GM21515 (cell line): ENCODE results near the gene ZNF519.
"Not testable (repeated sequence)": the region's sequence is repeated elsewhere in the genome, so short reads cannot be mapped to it uniquely, and the experiment has no call there.

Source experiments
- ATAC-seq: cut with Tn5 transposase; IDR thresholded peaks from one replicate; pipeline ENCODE4 v1.9.1; 2021; ENCODE audit not compliant: unreplicated experiment

The ZNF519 gene

GRCh38 chr18:14132271-14132700, at the start of gene ZNF519:
Gene ZNF519, minus strand, starts transcription at chr18:14132435. Its CDS starts 158 bp downstream, at chr18:14132277.
- peak; percentile 100 for ATAC-seq

DNA sequence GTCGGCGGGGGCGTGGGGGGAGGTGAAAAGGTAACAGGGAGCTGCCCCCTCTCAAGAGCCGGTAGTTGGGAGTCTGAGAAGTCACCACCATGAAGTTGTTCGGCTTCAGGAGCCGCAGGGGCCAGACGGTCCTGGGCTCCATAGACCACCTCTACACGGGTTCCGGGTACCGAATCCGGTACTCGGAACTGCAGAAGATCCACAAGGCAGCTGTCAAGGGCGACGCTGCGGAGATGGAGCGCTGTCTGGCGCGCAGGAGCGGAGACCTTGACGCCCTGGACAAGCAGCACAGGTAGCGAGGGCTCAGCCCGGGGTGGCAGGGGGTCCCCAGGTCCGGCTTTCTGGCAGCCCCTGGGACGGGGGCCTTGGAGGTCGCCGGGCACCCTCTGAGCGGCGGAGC, 47.1 kb upstream of the ZNF519 start:
- no peak for ATAC-seq

DNA sequence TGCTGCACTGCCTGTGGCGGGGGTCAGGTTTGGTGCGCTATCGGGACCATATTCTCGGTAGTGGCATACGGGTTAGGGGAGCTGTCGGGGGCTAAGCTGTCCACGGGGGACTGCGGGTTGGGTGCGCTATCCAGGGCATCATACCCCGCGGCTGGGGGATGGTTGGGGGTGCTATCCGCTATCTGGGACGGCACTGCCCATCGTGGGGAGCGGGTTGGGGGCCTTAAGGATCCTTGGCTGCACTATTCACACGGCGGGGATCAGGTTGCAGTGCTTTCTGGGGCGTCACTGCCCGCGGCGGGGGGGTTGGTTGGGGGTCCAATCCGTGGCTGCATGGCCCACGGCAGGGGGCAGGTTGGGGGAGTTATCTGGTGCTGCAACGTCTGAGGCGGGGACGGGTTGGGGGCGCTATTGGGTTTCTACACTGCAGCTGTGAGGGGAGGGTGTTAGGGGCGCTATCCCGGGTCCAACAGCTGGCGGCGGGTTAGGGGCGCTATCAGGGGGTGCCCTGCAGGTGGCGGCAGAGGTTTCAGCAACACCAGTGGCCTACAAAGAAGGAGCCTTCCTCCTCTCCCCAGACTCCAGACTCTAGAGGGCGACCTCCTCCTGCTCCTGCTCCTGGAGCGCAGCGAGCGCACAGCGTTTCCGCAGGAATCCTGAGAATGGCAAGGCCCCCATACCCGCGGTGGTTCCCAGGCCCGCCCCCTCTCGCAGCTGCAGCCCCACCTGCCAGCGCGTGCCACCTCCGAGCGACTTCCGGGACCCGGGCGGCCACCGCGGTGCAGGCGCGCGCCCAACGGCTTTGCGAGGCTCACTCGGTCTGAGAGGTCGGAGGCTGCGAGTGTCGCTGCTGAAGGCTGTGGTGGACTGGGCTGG, 46.3 kb upstream of the ZNF519 start:
- ATAC-seq, result peak; percentile 94

- not testable (repeated sequence) for ATAC-seq
These were observed 45.5 kb upstream of the ZNF519 start for GRCh38 chr18:14177540-14178320.

GRCh38 chr18:14175404-14175803, 43.2 kb upstream of the ZNF519 start:
- not testable (repeated sequence) for ATAC-seq

- ATAC-seq, result no peak
These were observed 42.5 kb upstream of the ZNF519 start for GRCh38 chr18:14174706-14175085.

DNA sequence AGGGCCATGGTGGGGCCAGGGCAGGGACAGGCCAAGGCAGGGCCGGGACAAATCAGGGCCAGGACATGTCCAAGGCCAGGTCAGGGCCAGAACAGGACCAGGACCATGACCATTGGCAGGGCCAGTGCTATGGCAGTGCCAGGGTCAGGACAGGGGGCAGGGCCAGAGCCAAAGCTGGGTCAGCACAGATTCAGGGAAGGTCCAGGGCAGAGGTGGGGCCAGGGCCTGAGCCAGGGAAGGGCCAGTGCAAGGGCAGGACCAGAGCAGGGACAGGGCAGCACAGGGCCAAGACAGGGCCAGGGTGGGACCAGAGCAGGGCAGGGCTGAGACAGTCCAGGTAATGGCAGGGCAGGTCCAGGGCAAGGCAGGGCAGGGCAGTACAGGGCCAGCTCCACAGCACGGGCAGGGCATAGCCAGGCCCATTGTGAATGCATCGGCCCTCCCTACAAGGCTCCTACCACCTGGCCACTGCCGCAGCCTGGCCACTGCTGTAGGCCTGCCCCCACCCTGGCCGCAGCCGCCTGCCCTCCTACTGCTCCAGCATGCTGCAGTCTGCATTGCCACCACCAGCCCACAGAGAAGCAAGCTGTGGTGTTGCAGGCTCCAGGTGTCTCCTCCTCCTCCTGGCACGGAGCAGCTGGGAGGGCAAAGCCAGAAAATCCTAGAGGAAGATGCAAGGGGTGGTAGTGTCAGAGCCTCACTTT, 41.9 kb upstream of the ZNF519 start:
- not testable (repeated sequence) for ATAC-seq

GRCh38 chr18:14173116-14173951, 41.1 kb upstream of the ZNF519 start:
- ATAC-seq, result not testable (repeated sequence)

DNA sequence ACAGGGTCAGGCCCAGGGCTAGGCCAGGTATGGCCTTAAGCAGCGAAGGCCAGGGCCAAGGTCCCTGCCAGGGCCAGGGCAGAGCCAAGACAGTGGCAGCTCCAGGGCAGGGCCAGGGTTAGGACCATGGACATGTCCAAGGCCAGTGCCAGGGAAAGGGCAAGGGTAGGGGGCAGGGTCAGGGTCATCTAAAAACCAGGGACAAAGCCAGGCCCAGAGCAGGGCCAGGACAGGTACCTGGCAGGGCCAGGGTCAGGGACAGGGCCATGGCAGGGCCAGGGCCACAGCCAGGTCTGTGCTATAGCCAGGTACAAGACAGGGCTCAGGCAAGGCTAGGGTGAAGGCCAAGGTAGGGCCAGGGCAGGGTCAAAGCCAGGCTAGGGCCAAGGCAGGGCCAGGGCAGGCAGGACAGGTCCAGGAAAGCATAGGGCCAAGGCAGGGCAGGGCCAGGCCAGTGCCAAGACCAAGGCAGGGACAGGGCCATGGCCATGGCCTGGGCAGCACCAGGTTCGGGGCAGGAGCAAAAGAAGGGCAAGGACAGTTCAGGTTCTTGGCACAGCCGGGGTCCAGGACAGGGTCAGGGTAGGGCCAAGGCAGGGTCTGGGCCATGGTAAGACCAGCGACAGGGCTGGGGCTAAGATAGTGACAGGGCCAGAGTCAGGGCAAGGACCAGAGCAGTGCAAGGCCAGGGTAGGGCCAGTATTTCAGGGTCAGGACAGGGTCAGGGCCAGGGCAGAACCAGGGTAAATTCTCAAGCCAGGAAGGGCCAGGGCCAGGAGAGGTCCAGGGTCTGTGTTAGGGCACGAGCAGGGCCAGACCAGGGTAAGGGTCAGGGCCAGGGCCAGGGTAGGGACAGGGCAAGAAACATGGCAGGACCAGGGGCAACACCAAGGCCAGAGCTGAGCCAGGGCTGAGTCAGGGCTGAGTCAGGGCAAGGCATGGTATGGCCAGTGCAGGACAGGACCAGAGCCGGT, 40.2 kb upstream of the ZNF519 start:
- not testable (repeated sequence) for ATAC-seq

DNA sequence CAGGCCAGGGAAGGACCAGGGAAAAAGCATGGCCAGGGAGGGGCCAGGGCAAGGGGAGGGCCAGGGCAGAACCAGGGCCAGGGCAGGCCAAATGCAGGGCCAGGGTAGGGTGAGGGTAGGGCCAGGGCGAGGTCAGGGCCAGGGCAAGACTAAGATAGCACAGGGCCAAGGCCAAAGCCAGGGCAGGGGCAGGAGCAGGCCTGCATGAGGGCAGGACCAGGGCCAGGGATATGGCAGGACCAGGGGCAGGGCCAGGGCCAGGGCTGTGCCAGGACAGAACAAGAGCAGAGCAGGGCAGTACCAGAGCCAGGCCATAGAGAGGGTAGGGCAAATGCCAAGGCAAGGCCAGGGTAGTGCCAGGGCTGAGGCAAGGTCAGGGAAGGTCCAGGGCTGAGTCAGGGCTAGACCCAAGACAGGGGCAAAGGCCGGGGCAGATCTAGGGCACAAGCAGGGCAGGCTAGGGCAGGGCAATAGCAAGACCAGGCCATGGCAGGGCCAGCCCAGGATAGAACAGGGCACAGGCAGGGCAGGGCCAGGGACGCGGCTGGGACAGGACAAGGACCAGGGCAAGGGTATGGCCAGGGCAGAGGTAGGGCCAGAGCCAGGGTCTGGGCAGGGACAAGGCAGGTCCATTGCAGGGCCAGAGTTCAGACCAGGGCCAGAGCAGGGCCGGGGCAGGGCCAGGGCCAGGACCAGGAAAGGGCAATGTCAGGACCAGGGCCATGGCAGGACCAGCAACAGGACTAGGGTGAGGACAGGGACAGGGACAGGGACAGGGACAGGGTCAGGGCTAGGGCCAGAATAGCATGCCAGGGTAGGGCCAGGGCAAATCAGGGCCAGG, 39.3 kb upstream of the ZNF519 start:
- not testable (repeated sequence) for ATAC-seq

DNA sequence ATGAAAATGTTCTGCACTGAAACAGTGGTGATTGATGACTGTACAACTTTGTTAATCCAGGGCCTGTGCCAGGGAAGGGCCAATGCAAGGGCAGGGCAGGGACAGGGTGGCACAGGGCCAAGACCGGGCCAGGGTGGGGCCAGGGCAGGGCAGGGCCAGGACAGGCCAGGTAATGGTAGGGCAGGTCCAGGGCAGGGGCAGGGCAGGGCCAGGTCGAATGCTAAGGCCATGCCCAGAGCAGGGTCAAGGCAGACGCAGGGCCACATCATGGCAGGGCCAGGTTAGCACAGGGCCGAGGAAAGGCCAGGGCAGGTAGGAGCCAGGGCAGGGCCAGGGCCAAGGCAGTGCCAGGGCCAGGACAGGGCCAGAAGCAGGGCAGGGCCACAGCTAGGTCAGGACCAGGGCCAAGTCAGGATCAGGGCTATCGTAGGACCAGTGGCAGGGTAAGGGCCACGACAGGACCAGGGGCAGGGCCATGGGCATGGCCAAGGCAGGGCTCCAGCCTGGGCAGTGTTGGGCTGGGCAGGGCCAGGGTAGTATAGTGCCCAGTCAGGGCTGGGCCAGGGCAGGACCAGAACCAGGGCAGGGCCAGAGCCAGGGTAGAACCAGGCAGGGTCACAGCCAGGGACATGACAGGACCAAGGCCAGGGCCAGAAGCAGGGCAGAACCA, 38.3 kb upstream of the ZNF519 start:
- ATAC-seq, result not testable (repeated sequence)

DNA sequence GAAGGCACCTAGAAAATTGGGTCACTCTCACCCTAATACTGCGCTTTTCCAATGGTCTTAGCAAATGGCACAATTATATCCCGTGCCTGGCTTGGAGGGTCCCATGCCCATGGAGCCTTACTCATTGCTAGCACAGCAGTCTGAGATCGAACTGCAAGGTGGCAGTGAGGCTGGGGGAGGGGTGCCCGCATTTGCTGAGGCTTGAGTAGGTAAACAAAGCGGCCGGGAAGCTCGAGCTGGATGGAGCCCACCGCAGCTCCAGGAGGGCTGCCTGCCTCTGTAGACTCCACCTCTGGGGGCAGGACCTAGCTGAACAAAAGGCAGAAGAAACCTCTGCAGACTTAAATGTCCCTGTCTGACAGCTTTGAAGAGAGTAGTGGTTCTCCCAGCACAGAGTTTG, 30.7 kb upstream of the ZNF519 start:
- not testable (repeated sequence) for ATAC-seq

DNA sequence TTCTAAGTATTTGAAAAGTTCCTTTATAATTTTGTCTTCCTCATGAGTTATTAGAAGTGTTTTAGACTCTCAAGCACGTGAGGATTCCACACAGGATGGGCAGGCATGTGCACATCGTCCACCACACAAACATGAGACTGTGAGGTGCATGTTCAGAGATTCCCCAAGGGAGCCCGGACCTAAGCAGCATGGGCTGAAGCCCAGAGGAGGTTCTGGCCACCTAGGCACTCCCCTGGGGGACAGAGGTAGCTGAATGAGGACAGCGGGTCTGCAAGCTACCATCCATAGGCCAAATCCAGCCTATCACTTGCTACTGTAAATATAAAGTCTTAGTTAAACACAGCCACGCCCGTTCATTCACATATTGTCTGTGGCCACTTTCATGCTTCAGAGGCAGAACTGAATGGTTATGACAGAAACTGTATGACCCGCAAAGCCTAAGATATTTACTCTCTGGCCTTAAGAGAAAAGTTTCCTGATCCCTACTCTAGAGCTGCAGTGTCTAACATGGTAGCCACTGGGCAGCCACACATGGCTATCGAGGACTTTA, 19.4 kb upstream of the ZNF519 start:
- ATAC-seq, result not testable (repeated sequence)

GRCh38 chr18:14150766-14151165, 18.5 kb upstream of the ZNF519 start:
- not testable (repeated sequence) for ATAC-seq

DNA sequence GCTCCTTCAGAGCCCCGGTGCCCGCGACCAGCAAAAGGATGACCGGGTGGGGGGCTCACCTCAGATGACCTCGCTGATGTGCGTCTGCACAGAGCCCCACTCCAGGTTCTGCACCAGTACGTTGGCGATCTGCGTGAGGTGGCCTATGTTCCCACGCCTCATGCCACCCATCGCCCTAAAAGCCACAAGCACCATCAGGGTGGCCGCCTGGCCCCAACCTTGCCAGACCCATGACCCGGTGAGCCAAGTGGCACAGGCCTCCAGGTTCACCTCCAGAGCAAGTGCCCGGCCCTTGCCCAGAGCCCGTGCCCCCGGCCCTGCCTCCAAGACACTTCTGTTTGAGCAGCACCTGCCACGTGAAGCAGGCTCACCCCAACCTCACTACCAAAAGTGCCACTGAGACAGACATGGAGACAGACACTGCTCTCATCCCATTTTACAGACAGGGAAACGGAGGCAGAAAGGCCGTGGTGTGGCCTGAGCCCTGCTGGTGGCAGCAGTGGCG, 17.7 kb upstream of the ZNF519 start:
- not testable (repeated sequence) for ATAC-seq

GRCh38 chr18:14149121-14149850, 17.1 kb upstream of the ZNF519 start:
- ATAC-seq, result not testable (repeated sequence)
